ENCODE measurements around the gene COPB2.
"Not testable (repeated sequence)": the region's sequence is repeated elsewhere in the genome, so short reads cannot be mapped to it uniquely, and the experiment has no call there.

COPB2 gene

DNA sequence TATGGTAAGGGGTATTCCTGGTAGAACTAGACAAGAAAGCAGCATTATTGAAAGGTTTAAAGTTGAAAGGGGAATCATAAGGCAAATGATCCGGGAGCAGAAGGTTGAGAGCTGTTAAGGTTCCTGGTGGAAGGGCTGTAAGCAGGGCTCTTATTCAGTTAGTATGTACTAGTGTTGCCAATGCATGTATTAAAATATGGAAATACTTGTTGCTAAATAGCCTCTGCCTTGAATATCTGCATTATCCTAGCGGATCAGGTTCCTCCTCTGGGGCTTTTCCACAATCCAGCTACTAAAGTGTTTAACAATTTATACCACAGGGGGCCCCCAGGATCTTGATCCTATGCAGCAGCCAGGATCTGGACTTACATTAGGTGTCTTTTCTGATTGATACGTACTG lies 7.3 kb upstream of the COPB2 start:
- H3K4me3 ChIP-seq (ENCODE audit: low read depth, low read length): no peak overlapping the region
- TF ChIP-seq, protein P1, sequence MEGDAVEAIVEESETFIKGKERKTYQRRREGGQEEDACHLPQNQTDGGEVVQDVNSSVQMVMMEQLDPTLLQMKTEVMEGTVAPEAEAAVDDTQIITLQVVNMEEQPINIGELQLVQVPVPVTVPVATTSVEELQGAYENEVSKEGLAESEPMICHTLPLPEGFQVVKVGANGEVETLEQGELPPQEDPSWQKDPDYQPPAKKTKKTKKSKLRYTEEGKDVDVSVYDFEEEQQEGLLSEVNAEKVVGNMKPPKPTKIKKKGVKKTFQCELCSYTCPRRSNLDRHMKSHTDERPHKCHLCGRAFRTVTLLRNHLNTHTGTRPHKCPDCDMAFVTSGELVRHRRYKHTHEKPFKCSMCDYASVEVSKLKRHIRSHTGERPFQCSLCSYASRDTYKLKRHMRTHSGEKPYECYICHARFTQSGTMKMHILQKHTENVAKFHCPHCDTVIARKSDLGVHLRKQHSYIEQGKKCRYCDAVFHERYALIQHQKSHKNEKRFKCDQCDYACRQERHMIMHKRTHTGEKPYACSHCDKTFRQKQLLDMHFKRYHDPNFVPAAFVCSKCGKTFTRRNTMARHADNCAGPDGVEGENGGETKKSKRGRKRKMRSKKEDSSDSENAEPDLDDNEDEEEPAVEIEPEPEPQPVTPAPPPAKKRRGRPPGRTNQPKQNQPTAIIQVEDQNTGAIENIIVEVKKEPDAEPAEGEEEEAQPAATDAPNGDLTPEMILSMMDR (IDR thresholded peaks at IDR 0.05; ENCODE audit: borderline replicate concordance, insufficient read depth, low read depth, low read length): no peak

DNA sequence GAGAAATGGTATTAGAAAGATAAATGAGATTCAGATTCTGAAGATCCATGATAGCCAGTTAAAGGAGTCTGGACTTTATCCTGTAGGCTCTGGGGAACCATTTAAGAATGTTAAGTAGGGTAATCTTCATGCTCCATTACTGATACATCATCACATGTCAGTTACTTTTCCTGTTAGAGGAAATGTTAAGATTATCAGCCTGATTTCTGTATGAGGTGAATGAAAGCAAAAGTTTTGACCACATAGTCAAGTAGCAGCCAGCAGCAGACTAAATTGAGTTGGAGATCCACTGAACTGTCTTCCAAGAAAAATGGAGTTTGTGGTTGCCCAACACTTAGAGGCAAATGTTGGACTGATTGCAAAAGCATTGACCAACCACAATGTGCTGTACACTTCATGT lies 4.7 kb upstream of the COPB2 start:
- TF ChIP-seq, protein P1 (IDR thresholded peaks at IDR 0.05; ENCODE audit: borderline replicate concordance, insufficient read depth, low read depth, low read length): no peak
- H3K4me3 ChIP-seq (ENCODE audit: low read depth, low read length): no peak overlapping the region

DNA sequence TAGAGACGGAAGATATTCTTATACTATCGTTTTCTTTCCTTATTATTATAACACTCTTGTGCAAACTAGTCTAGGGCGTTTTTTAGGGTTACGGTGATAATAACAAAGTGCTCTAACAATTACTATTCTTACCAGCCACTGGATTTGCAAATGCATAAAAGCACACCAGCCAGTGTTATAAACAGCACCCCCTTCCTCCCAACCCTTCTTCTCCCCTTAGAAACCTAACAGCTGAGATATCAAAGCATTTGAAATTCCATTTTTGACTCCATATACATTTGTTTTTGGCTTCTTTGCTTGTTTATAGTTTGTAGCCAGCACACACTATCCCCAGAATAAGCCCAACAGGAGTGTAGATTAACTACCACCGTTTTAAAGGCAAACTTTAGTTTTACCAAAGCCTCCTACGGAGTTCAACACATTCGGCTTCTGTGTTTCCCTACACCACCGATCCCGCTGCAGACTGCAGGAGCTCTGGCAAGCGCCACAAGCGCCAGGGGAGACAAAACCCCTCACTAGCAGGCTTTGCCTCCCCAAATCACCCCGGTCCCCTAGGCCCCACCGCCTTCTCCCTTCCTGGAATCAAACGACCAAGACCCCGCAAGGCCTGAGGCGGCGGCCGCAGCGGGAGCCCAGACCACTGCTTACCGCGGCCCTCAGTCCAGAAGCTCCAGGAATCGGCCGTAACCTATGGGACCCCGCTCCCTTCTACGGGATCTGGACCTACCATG lies 461 bp downstream of the COPB2 start:
- TF ChIP-seq, protein P1 (IDR thresholded peaks at IDR 0.05; ENCODE audit: borderline replicate concordance, insufficient read depth, low read depth, low read length): no peak

DNA sequence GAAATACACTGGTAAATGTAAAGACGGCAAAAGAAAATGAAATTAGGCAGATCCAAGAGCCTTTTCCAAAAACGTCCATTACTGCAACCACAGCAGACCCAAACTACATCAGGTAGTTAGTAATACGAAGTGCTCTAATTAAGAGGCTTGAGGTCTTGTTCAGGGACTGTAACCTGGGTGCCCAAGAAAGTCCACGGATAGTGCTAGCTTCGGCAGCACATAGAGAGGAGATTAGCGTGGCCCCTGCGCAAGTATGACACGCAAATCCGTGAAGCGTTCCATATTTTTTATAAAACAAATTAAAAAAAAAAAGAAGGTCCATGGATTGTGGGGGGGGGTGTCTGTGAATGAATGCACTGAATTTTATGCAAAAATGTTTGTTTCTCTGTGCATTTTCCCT lies 1.4 kb downstream of the COPB2 start:
- H3K4me3 ChIP-seq (ENCODE audit: low read depth, low read length): no peak overlapping the region
- TF ChIP-seq, protein P1 (IDR thresholded peaks at IDR 0.05; ENCODE audit: borderline replicate concordance, insufficient read depth, low read depth, low read length): no peak

More for the DNA sequence above, 461 bp downstream of the COPB2 start:
- H3K4me3 ChIP-seq (ENCODE audit: low read depth, low read length): peak overlapping the region; percentile 78

DNA sequence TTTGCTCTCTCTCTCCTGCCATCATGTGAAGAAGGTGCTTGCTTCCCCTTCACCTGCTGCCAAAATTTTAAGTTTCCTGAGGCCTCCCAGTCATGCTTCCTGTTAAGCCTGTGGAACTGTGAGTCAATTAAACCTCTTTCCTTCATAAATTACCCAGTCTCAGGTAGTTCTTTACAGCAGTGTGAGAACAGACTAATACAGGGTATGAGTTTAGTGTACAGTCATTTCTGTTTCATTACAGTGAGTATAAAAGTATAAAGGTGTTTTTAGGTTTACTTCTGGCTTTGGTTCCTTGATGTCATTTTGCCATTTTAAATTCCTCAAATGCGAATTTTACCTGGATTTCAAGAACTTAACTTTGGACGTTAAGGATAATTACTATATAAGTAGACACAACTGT lies 7.2 kb downstream of the COPB2 start:
- H3K4me3 ChIP-seq (ENCODE audit: low read depth, low read length): not testable (repeated sequence)

DNA sequence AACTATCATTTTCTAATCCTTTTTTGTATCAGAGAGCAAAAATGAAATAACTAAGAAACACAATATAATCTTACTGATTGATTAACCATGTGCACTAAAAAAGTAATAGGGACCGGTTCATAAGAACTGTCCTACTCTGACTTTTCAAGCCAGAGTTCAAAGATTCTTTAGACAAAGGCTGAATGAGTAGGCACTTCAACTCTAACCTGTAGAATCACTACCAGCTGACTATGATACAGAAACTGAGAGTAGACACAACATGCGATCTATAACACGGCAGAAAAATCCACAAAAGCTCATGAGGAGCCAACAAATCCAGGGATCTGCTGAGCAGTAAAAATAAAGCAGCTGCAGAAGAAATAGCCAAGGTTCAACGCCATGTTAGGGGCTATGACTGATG lies 8.9 kb downstream of the COPB2 start:
- TF ChIP-seq, protein P1 (IDR thresholded peaks at IDR 0.05; ENCODE audit: borderline replicate concordance, insufficient read depth, low read depth, low read length): no peak
- H3K4me3 ChIP-seq (ENCODE audit: low read depth, low read length): no peak overlapping the region

DNA sequence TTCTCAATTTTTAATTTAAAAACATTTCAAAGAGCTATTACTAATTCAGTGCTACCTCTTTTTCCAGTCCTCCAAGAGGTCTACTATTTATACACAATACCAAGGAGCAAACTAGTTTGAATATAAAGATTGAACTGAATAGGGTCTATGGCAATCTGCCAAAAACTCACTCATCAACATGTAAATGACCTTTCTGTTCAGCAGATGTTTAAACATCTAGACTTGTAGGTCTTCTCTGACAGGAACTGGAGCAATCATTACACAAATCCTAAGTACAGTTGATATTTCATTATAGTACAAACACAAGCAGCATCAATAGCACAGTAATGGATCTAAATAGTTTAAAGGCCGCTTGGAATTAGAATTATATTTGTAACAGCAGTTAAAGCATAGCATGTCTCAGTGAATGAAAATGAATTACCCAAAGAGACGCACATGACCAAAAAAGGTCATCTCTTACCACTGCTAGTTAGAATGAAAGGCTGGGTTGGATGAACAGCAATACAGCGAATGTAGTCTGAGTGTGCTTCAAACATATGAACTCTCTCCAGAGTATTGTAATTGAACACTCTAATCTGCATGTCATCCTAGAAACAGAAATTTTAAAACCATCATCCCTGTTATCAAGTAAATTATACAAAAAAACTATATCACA lies 10.7 kb downstream of the COPB2 start:
- TF ChIP-seq, protein P1 (IDR thresholded peaks at IDR 0.05; ENCODE audit: borderline replicate concordance, insufficient read depth, low read depth, low read length): no peak

More for the DNA sequence above, 10.7 kb downstream of the COPB2 start:
- H3K4me3 ChIP-seq (ENCODE audit: low read depth, low read length): no peak overlapping the region

All from GM12875 (cell line).